Muscle of arm (tissue), 12 donors: ENCODE results near the gene ANKRD26. TPM values are rescaled to one million over a fixed set of nuclear protein-coding genes. Genes with fewer than 3 reads are reported as not detected.

ENCODE experiments used
- DNase-seq: peaks from one replicate; pipeline ENCODE4 v3.0.0-alpha.2; 2013
- polyA plus RNA-seq, 12 donors: library from polyadenylated mRNA; unstranded; fragments of 120-200 nt; gene quantifications; one replicate each; pipeline ENCODE4 v1.2.1, GENCODE V29; 2013; ENCODE audit not compliant: insufficient read length in 12 of 12

Gene ANKRD26
- polyA plus RNA-seq, 12 donors: 10.7 to 19.2 (median 13.0) TPM; not detected in 1

DNA sequence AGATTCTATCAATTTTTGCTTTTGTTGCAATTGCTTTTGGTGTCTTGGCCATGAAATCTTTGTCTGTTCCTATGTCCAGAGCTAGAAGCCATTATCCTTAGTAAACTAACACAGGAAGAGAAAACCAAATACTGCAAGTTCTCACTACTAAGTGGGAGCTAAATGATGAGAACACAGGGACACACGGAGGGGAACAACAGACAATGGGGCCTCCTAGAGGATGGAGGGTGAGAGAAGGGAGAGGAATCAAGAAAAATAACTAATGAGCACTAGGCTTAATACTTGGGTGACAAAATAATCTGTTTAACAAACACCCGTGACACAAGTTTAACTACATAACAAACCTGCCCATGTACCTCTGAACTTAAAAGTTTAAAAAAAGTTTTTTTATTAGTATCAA is 78.2 kb downstream of the ANKRD26 start:
- no peak for DNase-seq

DNA sequence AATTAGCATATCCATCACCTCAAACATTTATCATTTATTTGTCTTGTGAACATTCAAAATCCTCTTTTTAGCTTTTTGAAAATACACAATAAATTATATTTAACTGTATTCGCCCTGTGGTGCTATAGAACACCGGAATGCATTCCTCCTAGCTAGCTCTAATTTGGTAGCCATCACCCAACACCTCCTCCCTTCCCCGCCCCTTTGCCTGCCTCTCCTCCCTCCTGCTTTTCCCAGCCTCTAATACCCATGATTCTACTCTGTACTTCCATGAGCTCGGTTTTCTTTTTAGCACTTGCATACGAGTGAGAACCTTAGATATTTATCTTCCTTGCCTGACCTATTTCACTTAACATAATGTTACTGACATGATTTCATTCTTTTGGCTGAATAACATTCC is 80.1 kb downstream of the ANKRD26 start:
- no peak for DNase-seq

DNA sequence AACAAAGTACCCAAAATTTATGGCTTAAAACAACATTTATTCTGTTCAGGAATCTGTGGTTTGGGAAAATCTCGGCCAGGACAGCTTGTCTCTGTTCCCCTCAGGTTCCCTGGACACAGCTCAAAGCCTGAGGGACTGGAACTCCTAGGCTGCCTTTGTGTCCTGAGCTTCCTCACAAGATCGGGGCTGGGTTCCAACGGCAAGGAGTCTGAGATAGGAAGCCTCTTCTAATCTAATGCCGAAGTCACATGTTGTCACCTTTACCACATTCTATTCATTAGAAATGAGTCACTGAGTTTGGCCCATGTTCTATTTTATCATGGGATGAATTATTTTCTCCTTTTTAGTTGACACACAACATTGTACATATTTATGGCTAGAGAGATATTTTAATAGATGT is 80.5 kb downstream of the ANKRD26 start:
- no peak for DNase-seq

GRCh38 chr10:26997610-26998009 is 102.7 kb downstream of the ANKRD26 start:
- no peak for DNase-seq

- no peak for DNase-seq
Measured at GRCh38 chr10:26994743-26995142, 105.6 kb downstream of the ANKRD26 start.

DNA sequence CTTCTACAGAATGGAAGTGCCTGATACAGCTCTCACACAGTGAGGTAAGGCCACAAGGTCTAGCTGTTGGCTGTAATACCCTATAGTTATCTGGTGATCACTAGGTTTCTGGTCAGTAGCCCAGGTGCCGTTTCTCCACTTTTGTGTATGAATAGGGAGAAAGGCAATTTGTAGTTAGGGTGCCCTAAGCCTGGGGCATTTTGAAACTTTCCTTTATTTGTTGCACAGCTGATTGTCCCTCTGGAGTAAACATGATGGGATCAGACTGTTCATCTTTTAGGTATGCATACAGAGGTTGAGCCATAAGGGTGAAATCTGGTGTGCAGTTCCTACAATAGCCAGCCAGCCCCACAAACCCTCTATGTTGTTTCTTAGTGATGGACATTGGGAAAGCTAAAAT is 112.4 kb downstream of the ANKRD26 start:
- no peak for DNase-seq

DNA sequence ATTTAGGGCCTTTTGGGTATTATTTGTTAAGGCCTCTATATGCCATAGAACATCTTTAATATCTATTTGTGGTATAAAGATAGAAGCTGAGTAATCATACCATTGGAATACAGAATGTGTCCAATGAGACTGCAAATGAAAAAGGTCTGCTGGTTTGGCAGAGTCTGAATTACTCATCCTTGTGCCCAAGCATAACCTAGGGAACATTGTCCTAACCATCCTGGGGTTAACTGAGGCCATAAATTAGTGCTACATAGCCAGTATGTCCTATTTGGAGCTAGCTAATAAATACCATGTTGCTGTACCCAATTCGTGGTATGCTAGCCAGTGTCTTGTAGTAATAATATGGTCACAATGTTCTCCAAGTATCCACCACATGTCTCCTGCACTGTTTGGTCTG is 117.1 kb downstream of the ANKRD26 start:
- DNase-seq: no peak

DNA sequence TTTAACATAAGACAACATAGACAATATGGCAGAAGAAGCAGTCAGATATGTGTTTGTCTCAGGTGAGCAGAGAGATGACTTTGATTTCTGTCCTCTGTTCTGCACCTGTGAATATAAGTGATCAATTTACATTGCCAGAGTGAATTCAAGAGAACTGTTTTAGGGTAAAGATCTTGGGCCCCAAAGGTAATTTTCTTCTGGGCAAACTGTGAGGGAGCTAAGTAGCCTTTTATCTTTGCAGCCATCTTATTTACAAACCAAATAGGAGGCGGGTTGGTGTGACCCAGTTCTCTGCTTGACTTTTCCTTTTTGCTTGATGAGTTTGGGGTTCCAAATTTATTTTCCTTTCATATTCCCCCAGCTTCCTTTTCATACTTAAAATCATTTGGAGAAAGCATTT is 118.2 kb downstream of the ANKRD26 start:
- no peak for DNase-seq

GRCh38 chr10:26981232-26981824 is 119.0 kb downstream of the ANKRD26 start:
- DNase-seq: no peak

DNA sequence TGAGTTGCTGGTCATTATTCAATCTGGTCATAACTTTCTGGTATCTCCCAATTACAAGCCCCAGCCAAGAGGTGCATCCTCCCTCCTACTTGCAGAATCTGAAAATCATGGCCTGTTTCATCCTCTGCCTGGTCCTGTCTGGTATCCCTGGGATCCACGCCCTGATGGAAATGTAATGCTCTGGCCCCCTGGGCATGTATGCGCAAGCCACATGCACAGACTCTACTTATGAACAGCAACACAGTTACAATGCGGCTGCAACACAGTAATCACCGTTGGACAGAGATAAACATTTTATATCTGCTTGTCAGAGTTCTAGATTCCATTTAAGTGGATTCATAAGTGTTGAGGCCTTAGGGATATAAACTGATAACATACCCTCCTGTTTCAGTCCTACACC is 121.8 kb downstream of the ANKRD26 start:
- no peak for DNase-seq

DNA sequence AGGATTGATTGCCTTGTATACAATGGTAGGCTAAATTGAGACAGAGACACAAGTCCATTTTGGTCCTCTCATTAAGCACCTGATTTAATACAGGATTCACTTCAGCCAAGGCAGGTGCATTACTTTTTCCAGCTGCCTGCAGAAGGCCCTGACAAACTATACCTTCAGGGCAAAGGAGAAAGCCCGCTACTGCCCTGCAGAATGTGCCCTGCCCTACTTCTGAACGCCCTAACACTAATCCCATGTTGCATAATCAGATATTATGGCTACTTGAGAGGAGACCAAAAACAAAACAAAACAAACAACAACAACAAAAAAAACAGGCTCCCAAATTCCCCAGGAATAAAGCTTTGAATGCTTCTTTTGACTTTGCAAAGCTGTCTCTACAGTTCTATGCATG is 122.7 kb downstream of the ANKRD26 start:
- no peak for DNase-seq

DNA sequence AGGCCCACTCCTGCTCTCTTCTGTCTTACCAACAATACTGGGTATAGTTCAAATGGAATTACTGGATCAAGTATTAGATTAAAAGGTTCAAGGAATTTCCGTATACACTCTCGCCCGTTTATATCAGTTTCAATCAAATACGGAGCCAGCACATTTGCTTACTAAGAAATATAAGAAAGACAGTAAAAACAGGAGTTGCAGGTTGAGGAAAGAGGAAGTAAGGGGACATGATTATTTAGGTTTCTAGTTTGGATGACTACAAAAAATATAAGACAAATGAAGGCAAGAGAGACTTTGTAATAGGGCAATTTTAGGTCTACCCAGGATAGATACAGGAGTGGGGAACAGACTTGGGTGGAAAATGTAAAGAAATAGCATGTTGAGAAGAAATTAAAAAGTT is 129.6 kb downstream of the ANKRD26 start:
- no peak for DNase-seq

- no peak for DNase-seq
Measured at GRCh38 chr10:26969145-26969926, 131.0 kb downstream of the ANKRD26 start.

- no peak for DNase-seq
Measured at GRCh38 chr10:26962835-26963234, 137.5 kb downstream of the ANKRD26 start.

DNA sequence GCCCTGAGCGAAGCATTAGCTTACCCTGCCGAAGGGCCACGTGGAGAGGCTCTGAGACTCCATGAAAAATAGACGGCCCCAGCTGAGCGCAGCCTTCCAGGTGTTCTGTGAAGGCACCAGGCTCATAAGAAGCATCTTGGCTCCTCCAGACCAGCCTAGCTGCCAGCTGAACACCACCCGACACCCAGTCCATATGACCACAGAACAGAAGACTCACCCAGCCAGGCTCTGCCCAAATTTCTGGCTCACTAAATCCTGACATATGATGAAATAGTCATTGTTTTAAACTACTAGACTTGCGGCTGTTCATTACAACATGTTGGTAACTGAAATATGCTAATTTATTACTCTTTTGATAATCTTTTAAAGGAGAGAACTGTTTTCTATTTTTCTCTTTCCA is 140.0 kb downstream of the ANKRD26 start:
- DNase-seq: no peak

DNA sequence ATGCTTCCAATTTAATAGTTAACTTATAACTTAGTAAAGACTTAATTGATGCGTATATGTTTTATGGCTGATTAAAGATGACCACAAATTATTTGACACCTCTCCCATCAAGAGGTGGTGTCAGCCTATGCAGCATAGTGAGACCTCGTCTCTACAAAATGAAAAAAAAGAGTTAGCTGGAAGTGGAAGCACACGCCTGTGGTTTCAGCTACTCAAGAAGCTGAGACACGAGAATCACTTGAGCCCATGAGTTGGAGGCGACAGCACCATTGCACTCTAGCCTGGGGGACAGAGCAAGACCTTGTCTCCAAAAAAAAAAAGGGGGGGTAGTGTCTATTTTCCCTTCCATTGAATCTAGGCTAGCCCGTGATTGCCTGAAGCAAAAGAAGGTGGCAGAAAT is 140.5 kb downstream of the ANKRD26 start:
- DNase-seq: no peak

Other genes starting within 250 kb of the ANKRD26 start
- 10 to 100 TPM in 11 of 12 donors, not detected in 1; 39.4 to 74.9 (median 49.4) TPM for gene ABI1, start 239.5 kb downstream of the ANKRD26 start, polyA plus RNA-seq
- 100 to 1,000 TPM in 7 of 12 donors, 10 to 100 TPM in 4, not detected in 1; 92.0 to 117 (median 106) TPM for gene YME1L1, start 53.9 kb upstream of the ANKRD26 start, polyA plus RNA-seq
- 10 to 100 TPM in 5 of 12 donors, 1 to 10 TPM in 6, not detected in 1; 5.5 to 19.4 (median 8.6) TPM for gene MASTL, start 54.9 kb upstream of the ANKRD26 start, polyA plus RNA-seq
- 10 to 100 TPM in 11 of 12 donors, not detected in 1; 20.2 to 30.5 (median 24.6) TPM for gene ACBD5, start 140.3 kb upstream of the ANKRD26 start, polyA plus RNA-seq